Erythroblast (primary cell): ENCODE results near the gene GP1BA.
"Not testable (repeated sequence)": the region's sequence is repeated elsewhere in the genome, so short reads cannot be mapped to it uniquely, and the experiment has no call there.

Source experiments
- DNase-seq, 2 experiments: peaks; one replicate each; lab custom pipeline; 2025; lab: John Stamatoyannopoulos, UW
- GATA1 ChIP-seq: IDR thresholded peaks from 2 replicates; pipeline ENCODE4 v1.6.1; 2011; ENCODE audit warnings: low read depth, mild to moderate bottlenecking, control low read depth, low read length, moderate library complexity
- POLR2A ChIP-seq: IDR thresholded peaks from 2 replicates; pipeline ENCODE4 v1.6.1; 2011; ENCODE audit warnings: mild to moderate bottlenecking, low read length

The GP1BA gene

DNA sequence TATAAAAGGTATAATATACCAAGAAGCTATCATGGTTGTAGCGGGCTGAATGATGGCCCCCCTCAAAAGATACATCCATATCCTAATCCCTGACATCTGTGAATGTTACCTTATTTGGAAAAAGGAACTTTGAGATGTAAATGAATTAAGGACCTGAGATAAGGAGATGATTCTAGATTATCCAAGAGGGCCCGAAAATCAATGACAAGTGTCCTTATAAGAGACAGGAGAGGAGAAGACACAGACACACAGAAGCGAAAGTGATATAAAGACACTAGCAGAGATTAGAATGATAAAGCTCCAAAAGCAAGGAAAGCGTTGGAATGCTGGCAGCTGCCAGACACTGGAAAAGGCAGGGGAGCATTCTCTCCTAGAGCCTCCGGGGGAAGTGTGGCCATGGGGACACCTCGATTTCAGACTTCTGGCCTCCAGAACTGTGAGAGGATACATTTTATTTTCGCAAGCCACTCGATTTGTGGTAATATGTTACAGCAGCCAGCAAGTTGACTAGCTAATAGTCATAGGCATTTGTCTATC lies 12.5 kb upstream of the GP1BA start:
- no peak for TF ChIP-seq POLR2A
- no peak for TF ChIP-seq GATA1
- DNase-seq = no peak

DNA sequence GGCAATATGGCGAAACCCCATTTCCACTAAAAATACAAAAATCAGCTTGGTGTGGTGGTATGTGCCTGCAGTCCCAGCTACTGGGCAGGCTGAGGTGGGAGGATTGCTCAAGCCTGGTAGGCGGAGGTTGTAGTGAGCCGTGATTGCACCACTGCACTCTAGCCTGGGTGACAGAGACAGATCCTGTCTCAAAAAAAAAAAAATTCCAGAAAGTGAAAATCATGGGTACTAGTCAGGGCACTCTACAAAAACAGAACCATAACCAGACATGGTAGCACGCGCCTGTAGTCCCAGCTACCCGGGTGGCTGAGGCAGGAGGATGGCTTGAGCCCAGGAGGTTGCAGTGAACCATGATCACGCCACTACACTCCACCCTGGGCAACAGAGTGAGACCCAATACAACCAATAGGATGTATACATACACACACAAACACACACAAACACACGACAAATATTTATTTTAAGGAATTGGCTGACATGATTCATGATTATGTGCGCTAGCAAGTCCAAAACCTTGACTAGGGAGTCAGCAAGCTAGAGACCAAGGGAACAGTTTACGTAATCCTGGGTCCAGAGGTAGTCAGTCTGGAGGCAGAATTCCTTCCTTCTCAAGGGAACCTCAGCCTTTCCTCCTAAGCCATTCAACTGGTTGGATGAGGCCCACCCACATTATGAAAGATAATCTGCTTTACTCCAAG lies 11.6 kb upstream of the GP1BA start:
- TF ChIP-seq POLR2A (no peak), GATA1 (no peak)
- DNase-seq = no peak

DNA sequence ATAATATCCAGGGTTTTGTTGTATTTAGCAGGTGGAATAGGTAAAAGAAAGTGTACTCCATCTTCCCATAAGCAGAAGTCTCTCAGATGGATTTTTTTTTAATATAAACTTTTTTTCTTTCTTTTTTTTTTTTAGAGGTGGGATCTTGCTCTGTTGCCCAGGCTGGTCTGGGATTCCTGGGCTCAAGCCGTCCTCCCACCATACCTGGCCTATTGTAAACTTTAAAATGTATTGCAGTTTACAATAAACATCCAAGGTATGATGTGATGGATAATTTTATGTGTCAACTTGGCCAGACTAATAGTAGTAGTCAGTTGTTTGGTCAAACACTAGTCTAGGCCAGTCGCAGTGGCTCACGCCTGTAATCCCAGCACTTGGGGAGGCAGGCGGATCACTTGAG lies 10.8 kb upstream of the GP1BA start:
- no peak for TF ChIP-seq GATA1
- TF ChIP-seq POLR2A = no peak
- DNase-seq = no peak

DNA sequence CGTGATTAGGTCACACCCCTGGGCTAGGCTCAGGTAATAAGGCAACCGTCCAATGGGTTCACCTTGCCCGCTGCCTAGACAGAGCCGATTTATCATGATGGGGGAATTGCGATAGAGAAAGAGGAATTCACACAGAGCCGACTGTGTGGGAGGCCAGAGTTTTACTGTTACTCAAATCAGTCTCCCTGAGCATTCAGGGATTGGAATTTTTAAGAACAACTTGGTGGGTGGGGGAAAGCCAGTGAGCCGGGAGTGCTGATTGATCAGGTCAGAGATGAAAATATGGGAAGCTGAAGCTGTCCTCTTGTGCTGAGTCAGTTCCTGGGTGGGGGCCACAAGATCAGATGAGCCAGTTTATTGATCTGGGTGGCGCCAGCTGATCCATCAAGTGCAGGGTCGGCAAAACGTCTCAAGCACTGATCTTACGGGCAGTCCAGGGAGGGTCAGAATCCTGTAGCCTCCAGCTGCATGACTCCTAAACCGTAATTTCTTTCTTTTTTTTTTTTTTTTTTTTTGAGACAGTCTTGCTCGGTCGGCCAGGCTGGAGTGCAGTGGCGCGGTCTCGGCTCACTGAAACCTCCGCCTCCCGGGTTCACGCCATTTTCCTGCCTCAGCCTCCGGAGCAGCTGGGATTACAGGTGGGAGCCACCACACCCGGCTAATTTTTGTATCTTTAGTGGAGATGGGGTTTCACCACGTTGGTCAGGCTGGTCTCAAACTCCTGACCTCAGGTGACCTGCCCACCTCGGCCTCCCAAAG lies 5.3 kb upstream of the GP1BA start:
- DNase-seq = not testable (repeated sequence)

DNA sequence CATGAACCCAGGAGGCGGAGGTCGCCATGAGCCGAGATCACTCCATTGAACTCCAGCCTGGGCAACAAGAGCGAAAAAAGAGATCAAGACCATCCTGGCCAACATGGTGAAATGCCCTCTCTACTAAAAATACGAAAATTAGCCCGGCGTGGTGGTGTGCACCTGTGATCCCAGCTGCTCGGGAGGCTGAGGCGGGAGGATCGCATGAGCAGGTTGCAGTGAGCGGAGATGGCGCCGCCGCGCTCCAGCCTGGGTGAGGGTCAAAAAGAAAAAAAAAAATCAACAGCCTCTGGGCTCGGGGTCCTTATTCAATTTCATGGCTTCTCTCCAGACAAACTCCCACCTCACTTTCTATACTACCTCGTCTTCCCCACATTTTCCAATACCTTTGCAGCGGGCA lies 3.2 kb upstream of the GP1BA start:
- no peak for DNase-seq
- no peak for TF ChIP-seq POLR2A
- TF ChIP-seq GATA1 = no peak

DNA sequence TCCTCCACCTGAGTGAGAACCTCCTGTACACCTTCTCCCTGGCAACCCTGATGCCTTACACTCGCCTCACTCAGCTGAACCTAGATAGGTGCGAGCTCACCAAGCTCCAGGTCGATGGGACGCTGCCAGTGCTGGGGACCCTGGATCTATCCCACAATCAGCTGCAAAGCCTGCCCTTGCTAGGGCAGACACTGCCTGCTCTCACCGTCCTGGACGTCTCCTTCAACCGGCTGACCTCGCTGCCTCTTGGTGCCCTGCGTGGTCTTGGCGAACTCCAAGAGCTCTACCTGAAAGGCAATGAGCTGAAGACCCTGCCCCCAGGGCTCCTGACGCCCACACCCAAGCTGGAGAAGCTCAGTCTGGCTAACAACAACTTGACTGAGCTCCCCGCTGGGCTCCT lies 679 bp downstream of the GP1BA start:
- TF ChIP-seq GATA1 = no peak
- no peak for TF ChIP-seq POLR2A
- no peak for DNase-seq

DNA sequence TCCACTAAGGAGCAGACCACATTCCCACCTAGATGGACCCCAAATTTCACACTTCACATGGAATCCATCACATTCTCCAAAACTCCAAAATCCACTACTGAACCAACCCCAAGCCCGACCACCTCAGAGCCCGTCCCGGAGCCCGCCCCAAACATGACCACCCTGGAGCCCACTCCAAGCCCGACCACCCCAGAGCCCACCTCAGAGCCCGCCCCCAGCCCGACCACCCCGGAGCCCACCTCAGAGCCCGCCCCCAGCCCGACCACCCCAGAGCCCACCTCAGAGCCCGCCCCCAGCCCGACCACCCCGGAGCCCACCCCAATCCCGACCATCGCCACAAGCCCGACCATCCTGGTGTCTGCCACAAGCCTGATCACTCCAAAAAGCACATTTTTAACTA lies 1.6 kb downstream of the GP1BA start:
- DNase-seq = no peak
- no peak for TF ChIP-seq GATA1
- no peak for TF ChIP-seq POLR2A

DNA sequence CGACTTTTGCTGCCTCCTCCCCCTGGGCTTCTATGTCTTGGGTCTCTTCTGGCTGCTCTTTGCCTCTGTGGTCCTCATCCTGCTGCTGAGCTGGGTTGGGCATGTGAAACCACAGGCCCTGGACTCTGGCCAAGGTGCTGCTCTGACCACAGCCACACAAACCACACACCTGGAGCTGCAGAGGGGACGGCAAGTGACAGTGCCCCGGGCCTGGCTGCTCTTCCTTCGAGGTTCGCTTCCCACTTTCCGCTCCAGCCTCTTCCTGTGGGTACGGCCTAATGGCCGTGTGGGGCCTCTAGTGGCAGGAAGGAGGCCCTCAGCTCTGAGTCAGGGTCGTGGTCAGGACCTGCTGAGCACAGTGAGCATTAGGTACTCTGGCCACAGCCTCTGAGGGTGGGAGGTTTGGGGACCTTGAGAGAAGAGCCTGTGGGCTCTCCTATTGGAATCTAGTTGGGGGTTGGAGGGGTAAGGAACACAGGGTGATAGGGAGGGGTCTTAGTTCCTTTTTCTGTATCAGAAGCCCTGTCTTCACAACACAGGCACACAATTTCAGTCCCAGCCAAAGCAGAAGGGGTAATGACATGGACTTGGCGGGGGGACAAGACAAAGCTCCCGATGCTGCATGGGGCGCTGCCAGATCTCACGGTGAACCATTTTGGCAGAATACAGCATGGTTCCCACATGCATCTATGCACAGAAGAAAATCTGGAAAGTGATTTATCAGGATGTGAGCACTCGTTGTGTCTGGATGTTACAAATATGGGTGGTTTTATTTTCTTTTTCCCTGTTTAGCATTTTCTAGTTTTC lies 2.3 kb downstream of the GP1BA start:
- TF ChIP-seq GATA1 (no peak), POLR2A (peak; percentile 42)
- no peak for DNase-seq

DNA sequence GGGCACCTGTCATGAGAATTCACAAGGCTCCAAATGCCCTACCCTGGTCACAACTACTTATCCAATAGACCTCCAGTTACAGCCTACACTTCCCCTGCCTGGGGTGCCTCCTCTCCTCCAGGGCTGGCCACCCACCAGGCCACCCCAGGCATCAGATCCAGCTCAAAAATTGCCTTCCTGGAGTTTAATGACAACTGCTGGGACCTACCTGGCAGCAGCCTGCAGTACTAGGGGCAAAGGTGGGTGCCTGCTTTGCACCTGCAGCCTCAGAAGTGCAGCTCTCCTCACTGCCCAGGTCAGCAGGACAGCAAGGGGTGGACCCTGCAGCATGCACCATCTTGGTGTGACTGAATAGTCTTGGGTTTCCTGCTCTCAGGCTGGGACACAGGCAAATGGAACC lies 3.6 kb downstream of the GP1BA start:
- TF ChIP-seq POLR2A (no peak), GATA1 (no peak)
- no peak for DNase-seq

DNA sequence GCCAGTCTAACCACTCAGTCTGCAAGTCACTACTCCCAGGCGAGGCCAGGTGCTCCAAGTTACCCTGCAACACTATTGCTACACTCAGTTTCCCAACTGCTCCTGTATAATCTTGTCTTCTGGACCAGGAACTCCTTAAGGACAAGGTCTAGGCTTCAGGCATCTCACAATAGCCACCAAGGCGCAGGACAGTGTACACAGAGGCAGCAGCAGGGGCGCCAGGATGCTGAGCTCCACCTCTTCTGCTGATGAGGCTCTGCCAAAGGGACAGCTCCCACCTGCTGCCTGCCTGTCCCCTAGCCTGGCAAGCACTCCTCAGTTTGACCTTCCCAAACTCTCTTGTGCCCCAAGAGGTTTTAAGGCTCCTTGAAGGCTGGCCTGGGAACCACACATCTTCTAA lies 4.4 kb downstream of the GP1BA start:
- TF ChIP-seq POLR2A = no peak
- no peak for TF ChIP-seq GATA1
- no peak for DNase-seq

DNA sequence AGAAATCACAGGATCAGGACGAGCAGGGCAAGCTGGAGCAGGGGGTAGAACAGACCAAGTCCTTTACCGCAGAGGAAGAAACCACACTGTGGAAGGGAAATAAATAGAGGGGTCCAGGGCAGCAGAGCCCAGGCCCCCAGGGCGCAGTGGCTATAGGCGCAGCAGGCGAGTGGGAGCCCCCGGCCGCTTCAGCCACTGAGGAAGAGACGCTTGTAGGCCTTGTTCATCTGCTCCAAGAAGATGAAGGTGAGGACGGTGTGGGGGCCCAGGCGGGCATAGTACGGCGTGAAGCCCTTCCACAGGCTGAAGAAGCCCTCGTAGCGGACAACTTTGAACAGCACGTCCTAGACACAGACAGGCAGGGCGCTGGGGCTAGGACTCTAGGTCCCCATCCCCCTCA lies 5.5 kb downstream of the GP1BA start:
- DNase-seq = no peak

DNA sequence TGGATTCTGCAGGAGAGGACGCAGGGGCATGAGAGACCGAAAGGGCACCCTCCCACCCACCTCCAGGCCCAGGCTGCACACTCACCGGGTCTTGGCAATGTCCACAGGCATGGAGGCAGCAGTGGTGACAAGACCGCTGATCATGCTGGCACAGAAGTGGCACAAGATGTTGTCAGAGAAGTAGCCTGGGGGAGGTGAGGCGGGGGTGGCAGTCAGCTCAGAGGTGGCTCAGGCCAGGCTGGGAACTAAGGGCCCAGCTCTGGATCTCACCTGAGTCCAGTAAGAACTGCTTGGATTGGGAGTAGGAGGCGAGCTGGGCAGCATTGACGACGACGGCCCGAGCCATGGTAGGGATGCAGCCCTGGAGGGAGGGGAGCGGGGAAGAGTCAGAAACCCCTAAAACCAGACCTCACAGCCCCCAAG lies 6.0 kb downstream of the GP1BA start:
- DNase-seq = no peak
- TF ChIP-seq POLR2A (no peak), GATA1 (no peak)

More for the DNA sequence above, 5.5 kb downstream of the GP1BA start:
- no peak for TF ChIP-seq GATA1

DNA sequence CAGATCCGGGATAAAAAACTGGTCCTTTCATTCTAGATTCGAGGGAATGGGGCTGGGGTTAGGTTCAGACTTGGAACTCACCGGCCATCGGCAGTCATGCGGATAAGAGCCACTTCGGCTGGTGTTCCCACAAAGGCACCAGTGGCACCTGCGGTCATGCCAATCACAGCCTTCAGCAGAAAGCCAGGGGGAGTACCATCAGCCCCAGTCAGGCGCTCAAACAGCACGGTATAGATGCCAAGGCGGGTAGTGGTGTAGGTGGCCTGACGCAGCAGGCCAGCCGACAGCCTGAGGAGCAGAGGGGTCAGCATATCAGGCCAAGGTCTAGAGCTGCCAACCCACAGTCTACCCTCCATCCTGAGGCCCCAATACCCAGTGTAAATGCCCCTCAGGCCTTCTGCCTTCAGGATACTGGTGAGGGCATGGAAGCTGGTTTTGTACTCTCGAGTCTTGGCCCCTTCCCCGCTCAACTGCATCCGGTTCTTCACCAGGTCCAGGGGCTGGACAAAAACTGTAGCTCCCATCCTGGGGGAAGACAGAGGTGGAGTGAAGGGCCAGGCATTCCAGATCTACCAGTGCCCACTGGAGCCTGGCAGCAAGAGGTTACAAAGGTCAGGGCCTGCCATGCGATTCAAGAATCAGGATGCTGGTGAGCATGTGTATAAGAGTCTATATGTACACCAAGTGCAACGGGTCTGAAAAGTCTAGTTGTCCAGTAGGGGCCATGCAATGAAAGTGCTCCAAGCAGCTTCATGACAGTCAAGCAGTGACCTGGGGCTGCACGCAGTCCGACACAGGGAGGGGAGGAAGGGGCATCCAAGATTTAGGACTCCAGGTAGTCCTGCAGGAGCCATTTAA lies 6.8 kb downstream of the GP1BA start:
- TF ChIP-seq POLR2A = no peak
- no peak for TF ChIP-seq GATA1
- DNase-seq = peak; percentile 62 to 71
